GM19023 (cell line): ENCODE data around the gene ZNF555.
"Not testable (repeated sequence)": the region's sequence is repeated elsewhere in the genome, so short reads cannot be mapped to it uniquely, and the experiment has no call there.

Experiments
- ATAC-seq: cut with Tn5 transposase; IDR thresholded peaks from one replicate; pipeline ENCODE4 v1.9.1; 2021; ENCODE audit warnings: mild to moderate bottlenecking, moderate library complexity; ENCODE audit not compliant: unreplicated experiment

Gene ZNF555

GRCh38 chr19:2866495-2867024 lies 25.3 kb downstream of the ZNF555 start:
- ATAC-seq = no peak

- ATAC-seq = no peak
Observed at GRCh38 chr19:2867025-2867991, 26.0 kb downstream of the ZNF555 start, which contains the start of gene ZNF556. TSS of gene ZNF556 (plus strand) at chr19:2867335. CDS start at chr19:2867422, 87 bp downstream.

GRCh38 chr19:2869618-2870017 lies 28.3 kb downstream of the ZNF555 start:
- no peak for ATAC-seq

- ATAC-seq = not testable (repeated sequence)
Observed at GRCh38 chr19:2872175-2872574, 30.9 kb downstream of the ZNF555 start.

- ATAC-seq = no peak
Observed at GRCh38 chr19:2877398-2878331, 36.4 kb downstream of the ZNF555 start.

GRCh38 chr19:2883686-2884439 lies 42.6 kb downstream of the ZNF555 start:
- no peak for ATAC-seq

GRCh38 chr19:2885736-2886135 lies 44.5 kb downstream of the ZNF555 start:
- no peak for ATAC-seq

GRCh38 chr19:2887391-2887914 lies 46.2 kb downstream of the ZNF555 start:
- ATAC-seq = no peak

- ATAC-seq = no peak
Observed at GRCh38 chr19:2888731-2889224, 47.5 kb downstream of the ZNF555 start.

- ATAC-seq = not testable (repeated sequence)
Observed at GRCh38 chr19:2890531-2890930, 49.3 kb downstream of the ZNF555 start.

GRCh38 chr19:2896694-2897093 lies 55.4 kb downstream of the ZNF555 start:
- no peak for ATAC-seq

- ATAC-seq = peak; percentile 93
Observed at GRCh38 chr19:2900296-2901252, 59.3 kb downstream of the ZNF555 start, which contains the start of gene ZNF57. TSS of gene ZNF57 (plus strand) at chr19:2900928. CDS start at chr19:2901046, 118 bp downstream.

GRCh38 chr19:2902590-2903218 lies 61.4 kb downstream of the ZNF555 start:
- no peak for ATAC-seq

GRCh38 chr19:2903326-2903725 lies 62.1 kb downstream of the ZNF555 start:
- ATAC-seq = not testable (repeated sequence)

GRCh38 chr19:2905918-2906519 lies 64.7 kb downstream of the ZNF555 start:
- ATAC-seq = no peak

- no peak for ATAC-seq
Observed at GRCh38 chr19:2906631-2907195, 65.4 kb downstream of the ZNF555 start.
